CD1c-positive myeloid dendritic cell (primary cell): ENCODE data around the gene NPTN.
"Not testable (repeated sequence)": the region's sequence is repeated elsewhere in the genome, so short reads cannot be mapped to it uniquely, and the experiment has no call there.

Experiments
- DNase-seq: peaks from one replicate; pipeline ENCODE4 v3.0.0-alpha.2; 2016; ENCODE audit errors: extremely low spot score

The NPTN gene

DNA sequence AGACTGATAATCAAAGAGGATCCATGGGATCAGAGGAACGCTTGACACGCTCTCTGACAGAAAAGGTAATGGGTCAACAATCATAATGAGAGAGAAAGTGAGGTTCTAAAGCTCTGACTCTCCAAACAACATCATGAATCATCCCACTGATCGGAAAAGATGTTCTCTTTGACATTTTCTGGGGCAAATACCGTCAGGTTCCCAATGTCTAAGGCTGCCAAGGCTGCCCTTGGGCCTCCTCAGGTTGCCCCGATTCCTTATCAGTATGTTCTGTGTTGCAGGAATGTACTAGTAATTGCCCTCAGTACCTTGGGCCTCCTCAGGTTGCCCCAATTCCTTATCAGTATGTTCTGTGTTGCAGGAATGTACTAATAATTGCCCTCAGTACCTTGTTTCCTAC, 60.9 kb downstream of the NPTN start:
- DNase-seq, result no peak

DNA sequence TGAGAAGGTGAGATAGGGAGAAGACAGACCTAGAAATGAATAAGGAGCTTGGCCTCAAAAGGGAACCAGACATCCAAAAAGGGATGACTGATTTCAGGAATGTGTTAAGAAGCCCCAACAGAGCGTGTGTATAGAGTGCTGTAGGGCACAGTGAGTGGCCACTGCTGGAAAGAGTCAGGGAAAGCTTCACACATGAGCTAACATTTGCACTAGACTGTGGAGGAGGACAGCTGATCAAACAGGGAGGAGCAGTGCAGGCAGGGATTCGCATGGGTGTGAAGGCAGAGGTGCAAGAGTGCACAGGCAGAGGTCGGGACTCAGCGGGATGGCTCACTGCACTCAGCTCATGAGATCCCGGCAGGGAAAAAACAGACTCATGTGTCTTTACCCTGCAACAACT, 61.8 kb downstream of the NPTN start:
- DNase-seq, result no peak

DNA sequence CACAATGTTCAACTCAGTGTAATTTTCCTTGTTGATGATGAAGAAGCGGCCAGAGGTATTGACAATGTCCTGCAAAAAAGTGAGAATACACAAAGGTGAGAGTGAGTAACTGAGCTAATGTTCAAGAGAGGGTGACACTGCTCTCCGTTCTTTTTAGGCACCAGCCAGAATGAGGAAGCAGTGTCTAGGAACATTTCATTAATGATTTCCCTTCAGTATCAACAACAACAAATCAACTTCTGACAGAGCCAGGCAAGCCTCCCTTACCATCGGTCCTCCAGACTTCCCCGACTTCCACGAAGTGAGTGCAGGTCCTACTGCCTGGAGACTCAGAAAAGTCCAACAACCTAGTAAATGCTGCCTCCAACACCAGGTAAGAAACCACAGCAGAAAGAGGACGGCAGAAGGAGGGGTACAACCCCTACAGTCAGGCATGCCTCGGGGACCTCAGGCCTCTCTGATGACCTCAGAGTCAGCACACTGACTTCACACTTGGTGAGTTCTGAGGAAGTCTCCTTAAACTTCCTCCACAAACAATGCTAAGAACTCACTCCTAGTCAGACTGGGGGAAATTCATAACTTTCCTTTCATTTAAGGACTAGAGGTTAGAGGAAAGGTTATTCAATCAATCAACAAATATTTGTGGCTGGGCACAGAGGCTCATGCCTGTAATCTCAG, 62.7 kb downstream of the NPTN start:
- DNase-seq, result peak; percentile 36

DNA sequence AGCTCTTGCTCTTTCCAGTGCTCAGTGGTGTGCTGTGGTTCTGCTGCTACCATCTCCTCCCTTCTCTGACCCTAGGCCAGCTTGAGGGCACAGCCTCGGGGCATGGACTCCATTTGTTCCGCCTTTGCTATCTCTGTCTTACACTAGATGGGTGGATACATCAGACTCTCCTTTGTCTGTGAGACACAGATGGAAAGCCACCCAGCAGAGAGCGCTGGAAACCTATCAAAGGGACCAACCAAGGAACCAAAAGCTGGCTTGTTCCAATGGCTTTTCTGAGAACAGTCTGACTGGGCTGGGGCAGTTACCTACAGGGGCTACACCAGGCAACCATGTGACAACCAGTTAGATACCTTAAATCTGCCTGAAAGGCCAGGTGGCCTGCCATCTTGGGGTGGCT, 63.8 kb downstream of the NPTN start:
- no peak for DNase-seq

DNA sequence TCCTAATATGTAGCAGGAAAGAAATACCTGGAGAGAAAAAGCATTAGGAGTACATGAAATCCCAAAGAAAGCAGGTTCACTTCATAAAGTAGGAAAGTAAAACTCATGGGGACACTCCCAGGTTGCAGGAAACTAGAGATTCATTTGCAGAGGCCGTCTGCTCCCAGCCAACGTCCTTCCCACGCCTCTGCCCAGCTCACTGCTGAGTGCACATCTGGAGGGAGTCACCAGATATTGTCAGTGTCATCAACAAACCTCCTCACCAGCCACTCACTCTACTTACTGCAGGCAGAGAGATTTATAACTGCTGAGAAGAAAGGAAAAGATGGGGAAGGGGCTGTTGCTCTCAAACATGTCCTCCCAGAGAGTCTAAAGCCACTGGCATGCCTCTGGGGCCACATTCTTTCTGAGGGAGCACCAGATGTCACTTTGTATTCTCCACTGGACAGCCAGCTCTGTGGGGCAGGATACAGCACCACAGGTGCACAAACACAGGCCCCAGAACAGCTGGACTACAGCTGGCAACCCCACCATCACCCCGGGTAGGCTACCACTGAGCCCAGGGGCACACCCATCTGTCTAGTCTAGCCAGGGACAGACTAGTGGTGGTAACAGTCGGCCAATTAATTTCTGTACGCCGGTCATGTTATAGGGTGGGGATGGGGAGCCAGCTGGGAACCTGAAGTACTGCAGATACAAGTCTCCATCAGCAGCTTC, 64.5 kb downstream of the NPTN start:
- no peak for DNase-seq

DNA sequence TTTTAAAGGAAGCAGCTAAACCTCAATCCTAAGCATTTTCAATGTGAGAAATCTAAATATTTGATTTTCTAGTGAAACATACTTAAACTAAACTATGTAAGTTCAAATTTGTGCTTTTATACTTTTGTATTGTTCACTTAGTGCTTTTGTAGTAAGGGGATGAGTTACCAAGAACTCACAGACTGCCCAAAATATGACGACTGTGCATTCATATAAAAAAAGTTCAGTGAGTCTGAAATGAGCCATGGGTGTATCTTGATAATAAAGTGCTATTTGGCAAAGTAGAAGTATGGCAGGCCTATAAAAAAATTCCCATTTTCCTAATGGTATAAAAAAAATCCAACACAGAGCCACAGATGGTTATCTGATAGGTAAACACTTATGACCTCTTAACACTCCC, 66.2 kb downstream of the NPTN start:
- DNase-seq, result no peak

DNA sequence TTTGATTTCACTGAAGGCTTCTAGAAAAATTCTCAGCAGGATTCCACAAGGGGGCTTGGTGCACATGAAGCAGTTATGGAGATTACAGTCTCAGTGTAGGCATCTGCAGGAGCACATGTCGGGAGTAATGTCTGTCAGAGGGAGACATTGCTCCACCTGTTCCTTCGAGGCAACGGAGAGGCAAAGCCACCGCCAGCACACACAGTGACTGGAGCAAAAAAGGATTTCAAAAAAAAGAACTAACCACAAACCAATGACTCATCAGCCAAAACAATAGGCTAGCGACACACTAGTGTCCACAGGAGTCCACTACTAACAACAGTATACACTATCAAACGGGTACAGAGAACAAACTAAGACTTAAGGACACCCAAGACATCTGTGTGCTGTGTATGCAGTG, 68.9 kb downstream of the NPTN start:
- peak; percentile 41 for DNase-seq

DNA sequence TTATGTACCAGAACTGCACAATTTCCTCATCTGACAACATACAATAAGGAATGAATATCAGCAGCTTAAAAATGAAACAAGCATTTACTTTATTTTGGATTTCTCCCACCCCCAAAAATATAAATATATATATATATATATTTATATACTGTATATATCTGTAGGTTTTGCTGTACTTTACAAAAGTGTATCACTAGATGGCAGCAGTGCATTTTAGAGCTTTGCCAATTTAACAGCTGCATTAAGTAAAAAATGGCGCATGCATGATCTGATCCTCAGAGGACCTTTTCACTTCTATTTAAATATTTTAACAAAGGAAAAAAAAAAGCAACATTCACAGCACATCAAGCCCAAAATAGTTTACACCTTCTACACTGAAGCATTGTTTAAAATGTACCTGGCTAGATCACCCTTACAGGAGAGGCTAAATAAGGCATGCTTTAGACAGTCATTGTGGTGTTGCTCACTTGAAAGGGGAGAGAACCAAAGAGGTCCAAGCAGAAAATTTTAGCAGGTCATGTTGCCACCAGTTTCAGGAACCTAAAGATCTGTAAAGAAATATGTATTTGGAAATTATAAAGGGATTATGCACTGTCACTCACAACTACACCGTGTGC, 72.6 kb downstream of the NPTN start:
- DNase-seq, result peak; percentile 67

DNA sequence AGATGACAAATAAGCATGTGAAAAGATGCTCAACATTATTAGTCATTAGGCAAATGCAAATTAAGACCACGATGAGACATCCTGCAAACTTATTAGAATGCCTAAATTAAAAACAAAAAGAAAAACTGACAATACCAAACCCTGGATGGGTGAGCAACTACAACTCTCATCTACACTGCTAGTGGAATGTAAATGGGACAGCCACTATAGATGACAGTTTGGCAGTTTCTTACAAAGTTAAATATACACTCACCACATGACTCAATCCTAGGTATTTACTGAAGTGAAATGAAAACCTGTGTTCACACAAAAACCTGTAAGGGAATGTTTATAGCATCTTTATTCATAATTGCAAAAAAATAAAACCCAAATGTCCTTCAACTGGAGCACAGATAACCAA, 74.7 kb downstream of the NPTN start:
- no peak for DNase-seq

DNA sequence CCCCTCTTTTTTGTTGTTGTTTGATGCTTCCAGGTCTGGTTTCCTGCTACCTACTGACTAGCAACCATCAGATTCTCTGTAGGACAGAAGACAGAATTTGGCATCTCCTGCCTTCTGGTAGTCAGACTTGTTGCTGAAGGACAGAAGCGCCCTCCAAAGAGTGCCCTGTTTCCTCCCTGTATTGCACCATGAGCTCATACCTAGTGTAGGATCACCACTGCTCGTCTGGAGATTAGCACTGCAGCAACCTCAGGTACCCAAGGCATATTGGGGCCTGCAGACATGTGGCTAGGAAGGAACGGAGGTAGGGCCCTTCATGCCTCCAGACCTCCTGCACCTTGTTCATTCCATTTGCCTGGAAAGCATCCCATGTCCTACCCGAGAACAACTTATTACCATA, 78.1 kb downstream of the NPTN start:
- DNase-seq, result no peak

DNA sequence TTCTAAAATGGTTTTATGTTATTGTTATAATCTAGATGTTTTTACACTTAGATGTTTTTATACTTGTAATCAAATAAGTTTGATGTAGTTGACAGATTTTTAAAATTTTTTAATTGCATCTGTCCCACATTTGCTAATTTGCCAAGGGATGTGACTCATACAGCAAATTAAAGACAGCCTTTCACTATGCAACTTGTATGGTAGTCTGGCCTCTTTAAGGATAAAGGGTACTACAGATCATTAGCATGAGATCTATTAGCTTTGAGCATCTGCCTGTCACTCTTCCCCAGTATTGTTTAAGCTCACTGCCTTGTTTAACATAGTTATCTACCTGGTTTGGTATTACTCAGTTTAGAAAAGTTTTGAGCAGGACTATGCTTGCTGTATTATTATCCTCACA, 83.0 kb downstream of the NPTN start:
- no peak for DNase-seq

DNA sequence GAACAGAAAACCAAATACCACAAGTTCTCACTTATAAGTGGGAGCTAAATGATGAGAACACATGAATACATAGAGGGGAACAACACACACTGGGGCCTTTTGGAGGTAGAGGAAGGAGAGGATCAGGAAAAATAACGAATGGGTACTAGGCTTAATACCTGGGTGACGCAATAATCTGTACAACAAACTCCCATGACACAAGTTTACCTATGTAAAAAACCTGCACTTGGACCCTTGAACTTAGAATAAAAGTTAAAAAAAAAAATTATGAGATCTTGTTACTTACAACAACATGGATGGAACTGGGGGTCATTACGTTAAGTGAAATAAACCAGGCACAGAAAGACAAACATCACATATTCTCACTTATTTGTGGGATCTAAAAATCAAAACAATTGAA, 84.3 kb downstream of the NPTN start:
- not testable (repeated sequence) for DNase-seq

DNA sequence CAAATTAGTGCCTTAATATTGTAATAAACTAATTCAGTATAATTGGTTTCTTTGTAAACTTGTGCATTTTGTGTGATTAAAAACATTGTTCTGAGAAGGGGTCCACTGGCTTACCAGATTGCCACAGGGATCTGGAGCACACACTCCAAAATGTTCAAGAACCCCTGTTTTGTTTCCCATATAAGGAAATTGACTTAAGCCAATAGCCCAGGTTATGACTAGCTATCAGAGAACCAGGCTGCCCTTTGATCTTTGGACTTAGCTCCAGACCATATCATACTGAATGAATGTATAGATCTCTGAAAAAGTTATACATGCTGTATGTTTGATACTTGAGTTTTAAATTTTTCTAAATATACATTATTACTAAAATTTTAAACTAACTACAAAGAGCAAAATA, 91.7 kb downstream of the NPTN start:
- DNase-seq, result no peak

DNA sequence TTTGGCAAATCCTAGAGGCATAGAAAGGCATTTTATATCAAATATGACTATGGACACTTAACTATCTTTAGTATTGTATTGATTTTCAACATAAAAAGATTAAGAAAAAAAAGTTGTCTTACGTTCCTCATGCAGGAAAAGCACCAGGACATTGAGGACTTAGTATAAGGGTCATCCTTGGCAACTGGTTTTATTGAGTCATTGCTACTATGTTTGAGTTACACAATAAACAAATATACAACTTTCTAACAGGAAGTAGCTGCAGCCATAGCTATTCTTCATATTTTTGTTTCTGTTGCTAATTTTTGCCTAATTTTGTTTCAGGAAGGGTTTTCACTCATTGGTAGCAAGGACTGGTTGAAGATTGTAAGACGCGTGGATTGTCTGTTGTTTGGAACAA, 93.0 kb downstream of the NPTN start:
- DNase-seq, result peak; percentile 15

DNA sequence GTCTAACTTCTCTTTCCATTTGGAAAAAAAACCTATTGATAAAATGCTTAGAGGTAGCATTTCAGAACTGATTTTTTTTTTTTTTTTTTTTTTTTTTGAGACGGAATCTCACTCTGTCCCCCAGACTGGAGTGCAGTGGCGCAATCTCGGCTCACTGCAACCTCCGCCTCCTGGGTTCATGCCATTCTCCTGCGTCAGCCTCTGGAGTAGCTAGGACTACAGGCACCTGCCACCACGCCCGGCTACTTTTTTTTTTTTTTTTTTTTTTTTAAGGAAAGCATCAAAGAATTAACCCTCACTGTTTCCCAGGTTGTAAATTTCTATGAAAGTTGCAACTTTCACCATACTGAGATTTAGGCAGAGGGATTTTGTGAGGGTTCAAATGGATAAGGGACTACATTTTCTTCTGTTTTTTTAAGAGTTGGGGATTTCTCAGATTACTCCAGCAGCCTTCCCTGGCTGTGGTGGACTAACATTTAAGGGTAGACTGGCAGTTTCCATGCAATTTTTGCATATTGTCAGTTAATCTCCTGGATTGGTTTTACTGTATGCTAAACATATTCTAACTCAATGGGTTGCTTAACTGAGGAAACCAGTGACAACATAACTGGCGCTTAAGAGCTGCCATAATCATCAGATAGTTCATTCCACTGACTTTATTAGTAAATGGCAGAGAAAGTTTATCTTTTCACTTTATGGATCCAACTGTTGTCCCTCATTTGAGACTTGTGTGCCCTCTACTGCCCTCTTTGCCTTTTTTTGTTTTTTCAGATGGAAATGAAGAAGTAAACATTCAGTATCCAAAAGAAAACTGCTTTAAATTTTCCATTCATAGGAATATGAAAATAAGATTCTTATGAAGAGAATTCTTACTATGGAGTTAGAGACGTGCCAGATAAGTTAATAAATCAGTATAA, 93.7 kb downstream of the NPTN start:
- no peak for DNase-seq

DNA sequence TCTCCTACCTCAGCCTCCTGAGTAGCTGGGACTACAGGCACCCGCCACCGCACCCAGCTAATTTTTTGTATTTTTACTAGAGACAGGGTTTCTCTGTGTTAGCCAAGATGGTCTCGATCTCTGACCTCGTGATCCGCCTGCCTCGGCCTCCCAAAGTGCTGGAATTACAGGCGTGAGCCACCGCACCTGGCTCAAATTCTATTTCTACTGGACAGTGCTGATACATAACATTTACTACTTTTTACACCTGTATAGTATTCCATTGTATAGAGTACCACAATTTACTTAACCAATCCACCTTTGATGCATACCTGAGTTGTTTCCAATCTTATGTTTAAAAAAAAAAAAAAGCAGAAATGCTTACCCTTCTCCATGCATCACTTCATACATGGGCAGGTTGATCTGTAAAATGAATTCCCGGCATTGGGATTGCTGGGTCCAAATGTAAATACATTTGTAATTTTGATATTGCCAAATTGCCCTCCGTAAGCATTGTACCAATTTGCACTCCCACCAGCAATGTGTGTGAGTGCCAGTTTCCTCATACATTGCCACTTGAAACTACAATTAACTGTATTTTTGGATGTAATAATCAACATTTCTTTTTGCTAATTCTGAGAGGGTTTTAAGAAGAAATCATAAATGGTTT, 94.5 kb downstream of the NPTN start:
- no peak for DNase-seq

DNA sequence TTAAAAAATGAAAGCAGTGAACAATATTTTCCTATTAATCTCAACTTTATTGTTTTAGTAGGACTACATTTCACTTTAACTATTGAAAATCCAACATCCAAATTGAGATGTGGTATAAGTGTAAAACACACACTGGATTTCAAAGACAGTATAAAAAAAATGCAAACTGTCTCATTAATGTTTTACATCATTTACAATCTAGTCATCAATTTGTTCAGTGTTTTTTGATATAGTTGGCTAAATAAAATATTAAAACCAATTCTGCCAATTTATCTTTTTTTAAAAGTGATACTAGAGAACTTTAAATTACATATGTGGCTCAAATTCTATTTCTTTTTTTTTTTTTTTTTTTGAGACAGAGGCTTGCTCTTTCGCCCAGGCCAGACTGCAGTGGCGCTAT, 95.1 kb downstream of the NPTN start:
- DNase-seq, result no peak

DNA sequence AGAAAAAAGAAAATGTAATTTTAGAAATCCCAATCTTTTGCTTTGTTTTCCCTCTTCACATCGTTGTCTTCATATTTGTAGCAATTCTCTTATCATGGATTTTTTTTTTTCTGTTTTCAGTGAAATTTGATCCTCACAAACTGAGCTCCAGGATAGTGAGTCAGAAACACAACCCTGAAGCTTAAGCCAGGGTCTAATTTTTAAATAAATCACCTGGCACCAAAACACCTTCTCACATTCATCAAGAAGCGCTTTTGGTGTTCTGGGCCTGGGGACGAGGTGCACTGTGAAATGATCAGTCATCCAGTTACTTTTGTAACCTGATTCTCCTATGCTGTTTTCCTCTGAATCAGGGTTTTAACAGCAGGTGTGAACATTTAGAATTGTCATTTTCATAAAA, 102.5 kb downstream of the NPTN start:
- no peak for DNase-seq

DNA sequence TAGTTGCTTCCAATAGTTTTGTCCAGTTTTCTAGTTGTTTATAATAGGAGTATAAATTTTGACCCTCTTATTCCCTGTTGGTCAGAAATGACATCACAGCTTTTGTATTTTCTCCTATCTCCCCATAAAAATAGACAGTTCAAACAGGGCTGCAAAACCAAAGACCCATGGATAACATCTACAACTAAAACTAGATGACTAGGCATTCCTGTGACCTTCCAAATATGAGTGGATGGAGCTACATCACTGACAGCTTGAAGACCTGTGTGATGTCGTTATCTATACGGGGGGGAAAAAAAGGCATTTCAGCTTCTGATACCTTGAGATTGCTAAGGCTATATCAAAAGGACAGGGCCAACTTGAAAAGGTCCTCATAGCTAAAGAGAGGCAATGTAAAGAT, 105.6 kb downstream of the NPTN start:
- no peak for DNase-seq

DNA sequence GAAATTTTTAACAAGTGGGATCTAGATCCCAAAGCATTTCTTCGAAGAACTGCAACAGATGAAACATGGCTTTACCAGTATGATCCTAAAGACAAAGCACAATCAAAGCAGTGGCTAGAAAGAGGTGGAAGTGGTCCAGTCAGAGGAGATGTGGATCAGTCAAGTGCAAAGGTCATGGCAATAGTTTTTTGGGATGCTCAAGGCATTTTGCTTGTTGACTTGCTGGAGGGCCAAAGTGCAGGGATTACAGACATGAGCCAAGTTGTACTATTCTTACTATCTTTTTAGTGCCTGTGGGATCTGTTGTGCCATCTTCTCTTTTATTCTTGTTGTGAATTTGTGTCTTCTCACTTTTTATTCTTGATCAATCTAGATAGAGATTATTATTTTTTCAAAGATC, 108.3 kb downstream of the NPTN start:
- no peak for DNase-seq

DNA sequence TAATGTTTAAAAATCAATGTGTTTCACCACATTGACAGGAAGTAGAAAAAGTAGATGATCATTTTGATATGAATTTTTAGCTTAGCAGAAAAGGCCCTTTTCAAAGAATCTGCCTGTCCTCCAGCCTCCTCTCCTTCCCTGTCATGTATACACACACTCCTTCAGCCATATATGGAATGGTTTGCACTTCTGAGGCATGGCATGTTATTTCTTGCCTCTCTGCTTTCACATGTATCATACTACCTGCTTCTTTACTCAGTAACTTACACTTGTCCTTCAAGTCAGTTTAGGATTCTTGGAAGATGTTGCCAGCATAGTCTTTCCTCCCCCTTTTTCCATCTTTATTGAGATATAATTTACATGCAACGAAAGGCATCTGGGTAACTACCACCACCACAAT, 111.2 kb downstream of the NPTN start:
- no peak for DNase-seq
